NCI-H345 treated with DMSO at 0.1 percent for 48 hours (cell line): Measurements from ENCODE around the gene PTPRZ1.

Experiments used
- DNase-seq: peaks from one replicate; lab custom pipeline; 2025; ENCODE audit not compliant: unreplicated experiment; lab: John Stamatoyannopoulos, UW

Gene PTPRZ1

GRCh38 chr7:121872831-121873288 is at the start of gene PTPRZ1:
Gene PTPRZ1 (plus strand): TSS chr7:121873161. CDS start chr7:121873500, 339 bp downstream.
- peak; percentile 31 for DNase-seq

GRCh38 chr7:121824276-121824675 is 48.7 kb upstream of the PTPRZ1 start:
- DNase-seq, result no peak

GRCh38 chr7:121831351-121831750 is 41.6 kb upstream of the PTPRZ1 start:
- no peak for DNase-seq

- DNase-seq, result peak; percentile 36
Measured at GRCh38 chr7:121831801-121832200, 41.2 kb upstream of the PTPRZ1 start.

- no peak for DNase-seq
Measured at GRCh38 chr7:121832347-121832746, 40.6 kb upstream of the PTPRZ1 start.

GRCh38 chr7:121833991-121834390 is 39.0 kb upstream of the PTPRZ1 start:
- no peak for DNase-seq

GRCh38 chr7:121837462-121837861 is 35.5 kb upstream of the PTPRZ1 start:
- no peak for DNase-seq

GRCh38 chr7:121847041-121847440 is 25.9 kb upstream of the PTPRZ1 start:
- DNase-seq, result no peak

GRCh38 chr7:121853307-121853706 is 19.7 kb upstream of the PTPRZ1 start:
- no peak for DNase-seq

GRCh38 chr7:121860953-121861352 is 12.0 kb upstream of the PTPRZ1 start:
- DNase-seq, result no peak

GRCh38 chr7:121862591-121862990 is 10.4 kb upstream of the PTPRZ1 start:
- DNase-seq, result no peak

GRCh38 chr7:121871188-121871587 is 1.8 kb upstream of the PTPRZ1 start:
- no peak for DNase-seq

GRCh38 chr7:121873289-121874194 is 581 bp downstream of the PTPRZ1 start:
- no peak for DNase-seq

GRCh38 chr7:121874298-121874697 is 1.3 kb downstream of the PTPRZ1 start:
- DNase-seq, result no peak

- no peak for DNase-seq
Measured at GRCh38 chr7:121875203-121875602, 2.2 kb downstream of the PTPRZ1 start.

- DNase-seq, result no peak
Measured at GRCh38 chr7:121876656-121877500, 3.9 kb downstream of the PTPRZ1 start.

GRCh38 chr7:121878918-121879464 is 6.0 kb downstream of the PTPRZ1 start:
- no peak for DNase-seq

GRCh38 chr7:121879544-121879943 is 6.6 kb downstream of the PTPRZ1 start:
- no peak for DNase-seq

GRCh38 chr7:121882731-121883130 is 9.8 kb downstream of the PTPRZ1 start:
- no peak for DNase-seq

GRCh38 chr7:121885166-121885920 is 12.4 kb downstream of the PTPRZ1 start:
- DNase-seq, result no peak

- DNase-seq, result no peak
Measured at GRCh38 chr7:121887634-121888033, 14.7 kb downstream of the PTPRZ1 start.
